ENCODE results near the gene NCAM1. TPM values are rescaled to one million over a fixed set of nuclear protein-coding genes. Genes with fewer than 3 reads are reported as not detected.

The NCAM1 gene
- total RNA-seq, 4 donors from 2014 or later, result 7.2 to 18.6 (median 14.4) TPM

GRCh38 chr11:113265362-113265761, 304.1 kb downstream of the NCAM1 start:
- WGBS, 2 donors (ENCODE audit: low coverage in 1 of 2), result 62% methylated on average over 2 of the region's 2 CpGs; no CpG with 5 or more reads in 1 of the 2 donors
- no peak for DNase-seq
- in situ Hi-C loops (cut with MboI; ENCODE audit: low pct_ligation_motif_present in 1 of 4, low pct_unique_long_range_greater_than_20kb in 1 of 4, low sequenced_read_pairs in 3 of 4) (no loop called here), intact Hi-C loops (cut with DNase I; ENCODE audit: low total_unique reads) (no loop called here)
- Histone ChIP-seq H3K36me3 (no peaks in the 10 kb centered on the region), H3K27me3 (no peaks in the 10 kb centered on the region), H3K4me3 (no peak overlapping the region), H3K4me1 (no peaks in the 10 kb centered on the region), H3K9me3 (no peaks in the 10 kb centered on the region), H3K27ac (no peak overlapping the region)
- TF ChIP-seq EP300 (IDR thresholded peaks at IDR 0.05; ENCODE audit: low read depth) (no peak), POLR2A (IDR thresholded peaks at IDR 0.05) (no peak), POLR2AphosphoS5 (IDR thresholded peaks at IDR 0.05) (no peak)
- TF ChIP-seq, protein P1, sequence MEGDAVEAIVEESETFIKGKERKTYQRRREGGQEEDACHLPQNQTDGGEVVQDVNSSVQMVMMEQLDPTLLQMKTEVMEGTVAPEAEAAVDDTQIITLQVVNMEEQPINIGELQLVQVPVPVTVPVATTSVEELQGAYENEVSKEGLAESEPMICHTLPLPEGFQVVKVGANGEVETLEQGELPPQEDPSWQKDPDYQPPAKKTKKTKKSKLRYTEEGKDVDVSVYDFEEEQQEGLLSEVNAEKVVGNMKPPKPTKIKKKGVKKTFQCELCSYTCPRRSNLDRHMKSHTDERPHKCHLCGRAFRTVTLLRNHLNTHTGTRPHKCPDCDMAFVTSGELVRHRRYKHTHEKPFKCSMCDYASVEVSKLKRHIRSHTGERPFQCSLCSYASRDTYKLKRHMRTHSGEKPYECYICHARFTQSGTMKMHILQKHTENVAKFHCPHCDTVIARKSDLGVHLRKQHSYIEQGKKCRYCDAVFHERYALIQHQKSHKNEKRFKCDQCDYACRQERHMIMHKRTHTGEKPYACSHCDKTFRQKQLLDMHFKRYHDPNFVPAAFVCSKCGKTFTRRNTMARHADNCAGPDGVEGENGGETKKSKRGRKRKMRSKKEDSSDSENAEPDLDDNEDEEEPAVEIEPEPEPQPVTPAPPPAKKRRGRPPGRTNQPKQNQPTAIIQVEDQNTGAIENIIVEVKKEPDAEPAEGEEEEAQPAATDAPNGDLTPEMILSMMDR (IDR thresholded peaks at IDR 0.05), result no peak

DNA sequence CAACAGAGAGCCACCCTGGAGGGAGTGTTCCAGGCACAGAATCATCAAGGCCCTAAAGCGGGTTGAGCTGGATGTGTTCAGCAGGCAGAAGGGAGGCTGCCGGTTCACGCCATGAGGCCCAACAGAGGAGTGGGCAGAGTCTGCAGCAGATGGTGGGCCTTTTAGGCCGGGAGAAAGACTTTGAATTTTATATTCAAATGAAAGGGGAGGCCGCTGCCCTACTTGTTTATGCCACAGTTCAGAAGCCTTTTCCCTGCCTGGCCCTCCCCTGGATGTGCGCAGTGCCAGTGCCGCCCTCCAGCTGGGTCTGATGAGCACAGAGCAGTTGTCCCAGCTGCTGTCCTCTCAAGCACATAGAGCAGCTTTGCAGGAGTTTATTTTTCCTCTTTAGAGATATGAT, 306.3 kb downstream of the NCAM1 start:
- no peaks in the 10 kb centered on the region for H3K36me3 ChIP-seq
- DNase-seq, result no peak
- intact Hi-C loops (cut with DNase I; ENCODE audit: low total_unique reads) (no loop called here), in situ Hi-C loops (cut with MboI; ENCODE audit: low pct_ligation_motif_present in 1 of 4, low pct_unique_long_range_greater_than_20kb in 1 of 4, low sequenced_read_pairs in 3 of 4) (no loop called here)
- no peak overlapping the region for H3K27ac ChIP-seq
- H3K4me3 ChIP-seq, result no peak overlapping the region
- H3K4me1 ChIP-seq, result no peaks in the 10 kb centered on the region
- 85% methylated on average over 7 of the region's 7 CpGs; no CpG with 5 or more reads in 1 of the 2 donors for WGBS, 2 donors (ENCODE audit: low coverage in 1 of 2)
- no peaks in the 10 kb centered on the region for H3K27me3 ChIP-seq
- no peaks in the 10 kb centered on the region for H3K9me3 ChIP-seq
- TF ChIP-seq POLR2A (IDR thresholded peaks at IDR 0.05) (no peak), POLR2AphosphoS5 (IDR thresholded peaks at IDR 0.05) (no peak), EP300 (IDR thresholded peaks at IDR 0.05; ENCODE audit: low read depth) (no peak)
- TF ChIP-seq, protein P1 (IDR thresholded peaks at IDR 0.05), result no peak

DNA sequence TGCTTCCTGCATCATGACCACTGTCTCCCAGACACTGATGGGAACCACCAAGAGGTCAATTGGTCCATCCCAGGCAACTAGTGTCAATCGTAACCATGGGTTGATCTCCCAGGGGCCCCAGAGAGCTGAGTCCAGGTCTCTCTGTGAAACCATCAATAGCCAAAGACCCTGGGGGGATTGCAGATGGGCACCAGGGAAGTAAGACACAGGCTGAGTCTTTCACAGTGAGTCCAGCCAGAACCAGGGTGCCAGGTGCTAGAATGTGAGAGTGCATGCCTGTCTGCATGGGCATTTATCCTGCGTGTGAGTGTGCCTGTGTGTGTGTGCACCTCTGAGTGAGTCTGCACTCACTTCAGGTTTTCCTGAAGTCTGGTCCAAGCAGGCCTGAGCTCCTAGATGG, 307.9 kb downstream of the NCAM1 start:
- WGBS, 2 donors (ENCODE audit: low coverage in 1 of 2), result 92% methylated on average over 1 of the region's 2 CpGs; no CpG with 5 or more reads in 1 of the 2 donors
- TF ChIP-seq POLR2A (IDR thresholded peaks at IDR 0.05) (no peak), EP300 (IDR thresholded peaks at IDR 0.05; ENCODE audit: low read depth) (no peak)
- Histone ChIP-seq H3K4me1 (no peaks in the 10 kb centered on the region), H3K27ac (no peak overlapping the region), H3K27me3 (no peaks in the 10 kb centered on the region), H3K4me3 (no peak overlapping the region), H3K9me3 (no peaks in the 10 kb centered on the region), H3K36me3 (no peaks in the 10 kb centered on the region)
- no peak for DNase-seq
- in situ Hi-C loops (cut with MboI; ENCODE audit: low pct_ligation_motif_present in 1 of 4, low pct_unique_long_range_greater_than_20kb in 1 of 4, low sequenced_read_pairs in 3 of 4), result no loop called here
- intact Hi-C loops (cut with DNase I; ENCODE audit: low total_unique reads), result no loop called here

- H3K9me3 ChIP-seq, result no peaks in the 10 kb centered on the region
- no peak overlapping the region for H3K27ac ChIP-seq
- intact Hi-C loops (cut with DNase I; ENCODE audit: low total_unique reads), result no loop called here
- no peak overlapping the region for H3K4me3 ChIP-seq
- H3K36me3 ChIP-seq, result no peaks in the 10 kb centered on the region
- TF ChIP-seq EP300 (IDR thresholded peaks at IDR 0.05; ENCODE audit: low read depth), result no peak
- no peak for TF ChIP-seq POLR2A (IDR thresholded peaks at IDR 0.05)
- TF ChIP-seq POLR2AphosphoS5 (IDR thresholded peaks at IDR 0.05), result no peak
- TF ChIP-seq, protein P1 (IDR thresholded peaks at IDR 0.05), result no peak
- WGBS, 2 donors (ENCODE audit: low coverage in 1 of 2), result 88% methylated on average over 5 of the region's 5 CpGs; no CpG with 5 or more reads in 1 of the 2 donors
- H3K4me1 ChIP-seq, result no peaks in the 10 kb centered on the region
- H3K27me3 ChIP-seq, result no peaks in the 10 kb centered on the region
- in situ Hi-C loops (cut with MboI; ENCODE audit: low pct_ligation_motif_present in 1 of 4, low pct_unique_long_range_greater_than_20kb in 1 of 4, low sequenced_read_pairs in 3 of 4), result no loop called here
- DNase-seq, result no peak
These were observed 308.4 kb downstream of the NCAM1 start for GRCh38 chr11:113269636-113270035.

- in situ Hi-C loops (cut with MboI; ENCODE audit: low pct_ligation_motif_present in 1 of 4, low pct_unique_long_range_greater_than_20kb in 1 of 4, low sequenced_read_pairs in 3 of 4) (no loop called here), intact Hi-C loops (cut with DNase I; ENCODE audit: low total_unique reads) (no loop called here)
- H3K4me1 ChIP-seq, result no peaks in the 10 kb centered on the region
- TF ChIP-seq, protein P1 (IDR thresholded peaks at IDR 0.05), result no peak
- TF ChIP-seq POLR2A (IDR thresholded peaks at IDR 0.05) (no peak), POLR2AphosphoS5 (IDR thresholded peaks at IDR 0.05) (no peak), EP300 (IDR thresholded peaks at IDR 0.05; ENCODE audit: low read depth) (no peak)
- no peak overlapping the region for H3K27ac ChIP-seq
- H3K9me3 ChIP-seq, result no peaks in the 10 kb centered on the region
- no peak for DNase-seq
- no peak overlapping the region for H3K4me3 ChIP-seq
- H3K36me3 ChIP-seq, result no peaks in the 10 kb centered on the region
- WGBS, 2 donors (ENCODE audit: low coverage in 1 of 2), result 92% methylated on average over 13 of the region's 13 CpGs; no CpG with 5 or more reads in 1 of the 2 donors
- no peaks in the 10 kb centered on the region for H3K27me3 ChIP-seq
These were observed 308.9 kb downstream of the NCAM1 start for GRCh38 chr11:113270080-113270479.

Data from transverse colon (tissue), 4 donors.